ENCODE measurements around the gene NINJ1.

The NINJ1 gene

DNA sequence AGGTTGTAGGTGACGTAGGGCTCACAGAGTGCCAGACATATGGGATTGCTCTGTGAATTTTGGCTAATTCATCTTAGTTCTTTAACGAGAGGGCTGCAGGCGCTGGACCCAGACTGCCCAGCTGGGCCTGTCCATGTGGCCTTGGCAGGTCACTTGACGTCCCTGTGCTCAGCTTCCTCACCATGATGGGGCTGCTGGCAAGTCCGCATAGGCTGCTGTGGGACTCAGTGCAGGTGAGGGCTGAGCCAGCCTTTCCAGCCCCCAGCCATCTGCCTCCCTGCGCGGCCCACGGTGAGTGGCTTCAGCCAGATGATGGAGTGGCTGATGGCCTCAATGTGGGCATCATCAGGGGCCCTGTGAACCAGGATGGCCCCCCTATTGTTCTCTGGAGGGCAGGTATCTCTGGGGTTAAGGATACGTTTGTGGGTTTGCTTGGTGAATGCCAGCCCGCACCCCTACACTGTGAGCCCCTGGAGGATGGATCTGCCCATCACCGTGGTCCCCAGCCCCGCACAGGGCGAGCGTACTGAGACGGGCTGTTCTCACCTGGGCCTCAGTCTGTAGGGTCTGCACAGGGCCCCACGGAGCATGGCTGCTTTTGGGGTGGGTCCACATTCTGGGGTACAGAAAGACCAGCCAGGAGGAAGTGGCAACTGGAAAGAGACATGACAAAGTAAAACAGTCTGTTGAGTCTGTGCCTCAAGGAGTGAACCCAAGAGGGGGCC lies 34.3 kb downstream of the NINJ1 start:
- DNase-seq = no peak

DNA sequence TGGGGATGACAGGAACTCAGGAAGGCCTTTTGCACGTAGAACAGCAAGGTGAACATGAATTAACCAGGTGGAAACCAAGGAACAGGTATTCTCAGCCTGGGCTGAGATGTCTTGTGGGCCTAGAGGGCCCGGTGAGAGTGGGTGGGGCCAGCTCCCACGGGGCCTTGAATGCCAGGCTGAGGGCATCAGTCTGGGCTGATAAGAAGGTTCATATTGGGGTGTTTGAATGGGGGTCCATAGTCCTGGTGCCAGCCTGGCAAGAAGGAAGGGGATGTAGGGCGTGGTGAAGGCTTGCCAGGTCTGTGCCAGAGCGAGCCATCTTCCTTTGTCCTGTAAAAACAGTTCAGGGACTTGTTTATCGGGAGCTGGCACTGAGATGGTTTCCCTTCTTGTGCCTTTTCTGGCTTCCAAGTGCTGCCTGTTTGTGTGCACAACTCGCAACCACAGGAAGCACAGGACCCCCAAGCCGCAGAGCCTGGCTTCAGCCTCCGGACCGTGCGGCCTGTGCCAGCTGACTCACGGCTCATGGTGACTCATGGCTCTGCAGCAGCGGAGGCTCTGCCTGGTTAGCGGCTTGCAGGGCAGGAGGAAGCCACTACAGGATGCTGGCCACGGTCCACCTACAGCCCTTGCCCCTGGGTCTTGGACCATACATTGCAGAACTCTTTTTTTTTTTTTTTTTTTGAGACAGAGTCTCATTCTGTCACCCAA lies 35.7 kb downstream of the NINJ1 start:
- DNase-seq = peak in 1 of 6 experiments; percentile 22

DNA sequence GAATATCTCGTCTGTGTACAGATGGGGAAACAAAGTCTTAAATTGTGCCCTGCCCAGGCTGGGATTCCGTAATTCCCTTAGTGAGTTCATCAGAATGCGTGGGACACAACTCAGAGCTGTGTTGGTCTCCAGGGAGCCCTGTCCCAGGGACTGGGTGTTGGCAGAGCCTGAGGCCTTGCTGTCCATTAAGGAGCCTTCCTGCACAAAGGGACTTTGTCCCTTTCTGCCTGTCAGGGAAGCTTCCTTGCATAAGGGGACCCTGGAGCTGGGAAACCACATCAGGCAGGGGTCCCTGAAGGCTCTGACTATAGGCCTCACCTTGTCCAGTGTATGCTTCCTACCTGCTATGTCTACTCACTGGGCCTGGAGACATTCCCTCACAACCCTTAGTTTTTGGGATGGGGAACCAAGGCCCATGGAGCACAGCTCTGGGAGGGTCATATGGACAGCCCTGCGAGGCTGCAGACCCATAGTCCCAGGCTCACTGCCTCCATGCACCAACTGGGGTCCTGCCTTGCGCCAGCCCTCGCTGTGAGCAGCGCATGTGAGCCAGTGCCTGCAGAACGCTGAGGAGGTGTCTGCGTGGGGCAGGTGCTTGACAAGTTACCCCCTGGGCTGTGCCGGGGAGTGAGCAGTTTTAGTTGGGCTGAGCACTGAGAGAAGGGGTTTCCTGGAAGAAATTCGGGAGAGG lies 36.4 kb downstream of the NINJ1 start:
- peak in 2 of 6 experiments; percentile 9 to 29 for DNase-seq

DNA sequence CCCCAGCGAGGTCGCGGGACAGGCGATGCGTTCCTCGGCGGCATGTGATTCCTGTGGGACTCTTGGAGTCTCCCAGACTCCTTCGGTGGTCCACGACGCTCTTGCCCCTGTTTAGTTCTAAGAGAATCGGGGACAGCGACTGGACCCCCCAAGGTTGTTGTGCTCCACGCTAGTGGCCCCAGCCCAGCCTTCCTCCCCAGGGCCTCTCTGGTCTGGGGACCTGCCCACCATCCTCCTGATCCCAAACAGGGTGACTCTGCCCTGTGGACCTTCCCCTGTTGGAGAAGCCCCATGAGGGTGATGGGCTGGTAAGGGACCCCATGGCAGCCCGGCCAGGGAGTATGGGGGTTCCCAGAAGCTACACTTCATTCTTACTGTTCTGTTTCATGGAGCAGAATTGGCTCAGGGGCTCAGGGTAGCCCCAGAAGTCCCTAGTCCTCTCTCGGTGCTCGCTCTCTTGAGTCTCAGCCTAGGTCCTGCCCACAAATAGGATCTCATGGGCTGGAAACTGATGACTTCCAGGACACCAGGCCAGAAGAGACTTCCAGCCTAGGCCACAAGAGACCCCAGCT lies 37.2 kb downstream of the NINJ1 start:
- DNase-seq = peak in 2 of 6 experiments; percentile 19 to 33

DNA sequence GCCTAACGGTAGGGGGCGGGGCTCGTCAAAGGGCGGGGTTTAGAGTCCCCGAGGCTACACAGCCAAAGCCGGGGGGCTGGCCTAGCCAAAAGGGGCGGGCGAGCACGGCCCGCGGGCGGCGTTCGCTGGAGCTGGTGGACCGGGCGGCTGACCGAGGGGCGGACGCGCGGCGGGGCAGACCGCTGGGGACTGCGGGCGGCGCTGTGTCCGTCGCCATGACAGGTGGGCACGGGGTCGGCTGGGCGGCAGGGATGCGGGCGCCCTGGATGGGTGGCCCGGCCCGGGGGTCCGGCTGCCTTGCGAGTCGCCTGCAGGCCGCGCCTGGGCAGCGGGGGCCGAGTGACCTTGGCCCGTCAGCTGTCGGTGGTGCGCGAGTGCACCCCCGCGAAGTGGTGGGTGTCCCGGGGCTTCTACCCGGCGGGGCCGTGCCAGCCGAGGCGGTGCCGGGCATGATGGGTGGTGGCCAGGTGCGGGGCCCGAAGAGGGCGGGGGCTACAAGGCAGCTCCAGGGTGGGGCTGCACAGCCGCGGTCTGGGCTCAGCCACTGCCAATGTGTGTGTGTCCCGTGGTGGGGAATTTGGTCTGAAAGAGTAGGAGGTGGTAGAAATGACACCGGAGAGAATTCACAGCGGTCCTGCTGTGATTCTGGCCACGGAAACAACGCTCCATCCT lies 37.8 kb downstream of the NINJ1 start, which contains the start of gene CARD19:
TSS of gene CARD19 (plus strand) at position 87 of the 672 bp plus-strand sequence. CDS start at position 216, 129 bp downstream.
- DNase-seq = peak in 4 of 6 experiments; percentile 42 to 68 (median 53)

DNA sequence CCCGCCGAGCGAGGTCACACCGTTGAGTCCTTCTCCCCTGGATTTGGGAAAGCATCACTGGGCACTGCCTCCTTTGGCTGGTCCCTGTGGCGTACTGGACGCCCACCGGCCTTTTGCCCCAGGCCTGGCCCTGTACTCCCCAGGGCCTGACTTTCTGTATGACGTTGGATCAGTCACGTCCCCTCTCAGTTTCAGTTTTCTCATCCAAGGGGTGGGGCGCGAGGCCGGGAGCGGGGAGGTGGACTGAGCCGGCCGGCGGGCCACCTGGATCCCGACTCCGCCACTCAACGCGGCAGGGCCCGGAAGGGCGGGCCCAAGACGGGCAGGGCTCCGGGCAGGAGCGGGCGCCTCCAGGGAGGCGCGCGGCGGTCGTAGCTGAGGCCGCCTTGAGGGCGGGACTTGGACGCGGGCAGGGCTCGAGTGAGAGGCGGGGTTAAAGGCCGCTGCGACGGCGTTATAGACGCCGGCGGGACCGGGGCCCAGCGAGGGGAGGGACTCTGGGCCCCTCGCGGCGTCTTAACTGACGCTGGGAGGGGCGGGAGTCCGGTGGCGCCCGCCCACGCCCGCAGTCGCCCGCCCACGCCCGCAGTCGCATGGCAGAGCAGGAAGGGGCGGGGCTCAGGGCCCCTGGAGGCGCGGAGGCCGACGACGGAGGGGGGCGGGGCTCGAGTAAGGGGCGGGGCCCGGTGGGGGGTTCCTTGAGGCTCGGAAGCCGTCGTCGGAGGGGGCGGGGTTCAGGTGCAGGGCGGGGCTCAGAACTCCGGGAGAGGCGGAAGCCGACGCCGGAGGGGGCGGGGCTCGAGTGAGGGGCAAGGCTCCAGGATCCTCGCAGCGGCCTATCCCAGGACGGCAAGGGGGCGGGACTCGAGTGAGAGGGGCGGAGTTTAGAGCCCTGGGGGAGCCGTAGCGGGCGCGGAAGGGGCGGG lies 38.6 kb downstream of the NINJ1 start:
- peak; percentile 99 to 100 (median 100) for DNase-seq

DNA sequence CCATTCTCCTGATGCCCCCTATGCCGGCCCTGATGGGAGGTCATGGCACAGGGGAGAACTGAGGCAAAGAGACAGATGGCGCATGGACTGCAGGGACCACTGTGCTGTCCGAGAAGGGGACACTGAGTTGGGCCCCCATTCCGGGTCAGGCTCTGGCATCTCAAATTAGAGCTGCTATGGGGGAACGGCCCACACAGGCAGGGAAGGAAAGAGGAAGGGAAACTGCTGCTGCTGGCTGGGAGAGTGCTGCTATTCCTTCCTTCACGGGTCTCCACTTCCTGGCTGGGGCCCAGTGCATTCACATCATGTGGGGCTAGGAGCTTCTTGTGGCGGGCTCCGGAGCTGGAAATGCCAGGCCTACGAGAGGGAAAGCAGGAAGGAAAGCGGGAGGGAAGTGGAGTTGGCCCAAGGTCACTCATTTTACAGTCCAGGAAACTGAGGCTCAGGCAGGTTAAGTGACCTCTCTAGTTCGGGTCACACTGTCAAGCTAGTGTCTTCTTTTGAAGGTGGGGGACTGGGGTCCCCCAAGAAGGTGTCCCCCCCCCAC lies 39.3 kb downstream of the NINJ1 start:
- peak in 2 of 6 experiments; percentile 40 to 45 for DNase-seq

DNA sequence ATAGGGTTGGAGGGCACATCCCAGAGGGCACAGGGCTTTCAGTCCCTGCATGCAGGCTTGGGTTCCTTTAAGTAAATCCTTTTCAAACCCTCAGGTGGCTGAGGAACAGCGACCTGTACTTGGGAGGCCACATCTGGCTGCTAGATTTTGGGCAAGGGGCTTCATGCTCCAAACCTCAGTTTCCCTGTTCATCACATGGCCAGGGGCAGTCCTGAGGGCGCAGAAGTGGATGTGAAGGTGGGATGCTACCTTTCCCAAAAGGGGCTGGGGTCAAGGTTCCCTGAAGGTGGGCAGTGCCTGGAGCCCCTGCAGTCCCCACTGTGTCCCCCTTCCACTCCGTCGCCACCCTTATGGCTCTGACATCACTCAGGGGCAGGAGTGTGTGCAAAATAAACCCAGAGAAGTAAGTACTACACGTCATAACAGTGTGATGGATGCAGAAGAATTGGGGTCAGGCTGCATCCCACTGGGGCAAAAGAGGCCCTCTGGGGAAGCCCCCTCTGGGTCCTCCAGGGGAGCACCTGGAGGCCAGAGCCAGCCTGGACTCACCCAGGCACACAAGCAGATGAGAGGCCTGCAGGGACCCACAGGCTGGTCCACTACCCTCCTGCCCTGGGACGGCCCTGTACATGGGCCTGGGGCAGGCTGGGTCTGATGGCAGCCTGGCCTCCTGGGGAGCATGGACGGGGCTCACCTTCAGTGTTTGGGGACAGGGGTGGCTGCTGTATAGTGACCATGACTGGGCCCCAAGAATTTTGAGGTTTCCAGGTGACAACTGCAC lies 40.0 kb downstream of the NINJ1 start:
- no peak for DNase-seq

DNA sequence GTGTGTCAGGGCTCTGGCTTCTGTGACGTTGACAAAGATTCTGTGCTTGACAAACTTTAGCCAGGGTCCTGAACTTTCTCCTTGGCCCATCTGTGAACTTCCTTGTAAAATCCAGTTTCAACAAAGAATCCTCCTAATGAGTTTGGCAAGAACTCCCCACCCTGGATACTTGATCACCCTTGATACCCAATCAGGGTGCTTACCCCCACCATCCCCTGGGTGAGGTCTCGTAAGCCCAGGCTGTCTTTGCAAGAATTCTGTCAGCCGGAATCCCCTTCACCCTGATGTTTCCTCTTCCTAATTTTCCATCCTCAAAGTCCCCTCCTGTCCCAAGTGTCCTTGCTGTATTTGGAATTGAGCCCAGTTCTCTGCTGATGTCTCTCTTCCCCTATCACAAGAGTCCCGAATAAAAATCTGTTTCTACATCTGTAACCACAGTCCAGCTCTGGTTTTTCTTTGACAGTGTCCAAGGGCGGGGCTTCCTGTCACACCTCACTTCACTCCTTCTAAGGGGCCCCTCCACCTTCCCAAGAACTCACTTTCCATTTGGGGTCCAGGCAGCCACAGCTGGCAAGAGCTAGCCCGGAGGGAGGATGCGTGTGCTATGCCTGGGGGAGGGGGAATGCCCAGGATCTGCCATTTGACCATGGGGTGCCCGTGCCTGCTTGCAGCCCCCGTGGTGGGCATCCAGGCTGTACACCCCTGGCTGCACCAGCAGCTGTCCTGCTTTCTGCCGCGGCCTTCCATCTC lies 40.7 kb downstream of the NINJ1 start:
- no peak for DNase-seq

DNA sequence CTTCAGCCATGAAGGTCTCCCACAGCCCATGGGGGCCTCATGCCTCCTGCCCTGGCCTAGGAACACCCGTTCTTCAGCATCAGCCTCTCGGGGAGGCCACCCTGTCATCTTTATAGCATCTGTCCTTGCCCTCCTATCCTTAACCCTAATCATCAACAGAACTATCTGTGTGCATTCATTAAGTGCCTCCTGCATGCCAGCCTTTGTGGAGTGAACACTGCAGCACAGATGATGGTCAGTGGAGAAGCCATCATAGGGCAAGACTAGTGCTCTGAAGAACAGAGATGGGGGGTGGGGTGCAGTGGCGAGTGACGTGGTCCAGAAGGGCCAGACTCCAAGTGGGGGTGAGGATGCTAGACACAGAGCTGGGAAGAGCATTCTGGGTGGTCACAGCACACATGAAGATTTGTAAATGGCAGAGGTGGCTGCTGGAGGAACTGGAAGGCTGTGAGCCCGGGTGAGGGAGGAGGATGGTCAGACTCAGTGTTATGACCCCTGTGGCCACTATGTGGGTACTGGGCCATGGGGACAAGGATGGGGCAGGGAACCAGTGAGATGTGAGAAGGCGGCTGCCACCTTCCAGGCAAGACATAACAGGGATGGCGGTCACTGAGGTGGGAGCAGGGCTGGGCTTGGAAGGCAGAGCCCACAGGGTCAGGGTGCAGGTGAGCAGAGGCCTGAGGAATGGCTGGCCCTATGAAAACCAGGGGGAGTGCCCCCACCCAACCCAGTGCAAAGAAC lies 41.6 kb downstream of the NINJ1 start:
- DNase-seq = no peak

DNA sequence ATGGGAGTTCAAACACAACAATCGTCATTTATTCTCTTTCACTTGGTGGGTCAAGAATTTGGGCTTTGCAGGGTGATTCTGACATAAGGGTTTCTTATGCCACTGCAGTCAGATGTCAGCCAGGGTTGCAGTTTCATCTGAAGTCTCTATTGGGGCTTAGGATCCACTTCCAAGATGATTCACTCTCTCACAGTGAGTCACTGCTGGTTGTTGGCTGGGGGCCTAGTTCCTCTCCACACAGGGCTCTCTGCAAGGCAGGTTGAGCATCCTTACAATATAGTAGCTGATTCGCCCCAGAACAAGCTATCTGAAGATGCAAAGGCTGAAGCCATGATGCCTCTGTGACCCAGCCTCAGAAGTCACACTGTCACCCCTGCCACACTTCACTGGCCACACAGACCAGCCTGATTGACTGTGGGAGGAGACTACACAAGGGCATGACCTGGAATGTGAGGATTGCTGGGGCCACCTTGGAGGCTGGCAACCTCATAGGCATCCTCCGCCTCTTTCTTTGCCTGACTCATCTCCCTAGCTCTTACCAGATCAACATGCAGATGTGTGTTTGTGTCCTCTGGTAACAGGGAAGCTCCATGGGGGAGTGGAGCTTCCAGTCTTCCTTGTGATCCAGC lies 42.5 kb downstream of the NINJ1 start:
- no peak for DNase-seq

DNA sequence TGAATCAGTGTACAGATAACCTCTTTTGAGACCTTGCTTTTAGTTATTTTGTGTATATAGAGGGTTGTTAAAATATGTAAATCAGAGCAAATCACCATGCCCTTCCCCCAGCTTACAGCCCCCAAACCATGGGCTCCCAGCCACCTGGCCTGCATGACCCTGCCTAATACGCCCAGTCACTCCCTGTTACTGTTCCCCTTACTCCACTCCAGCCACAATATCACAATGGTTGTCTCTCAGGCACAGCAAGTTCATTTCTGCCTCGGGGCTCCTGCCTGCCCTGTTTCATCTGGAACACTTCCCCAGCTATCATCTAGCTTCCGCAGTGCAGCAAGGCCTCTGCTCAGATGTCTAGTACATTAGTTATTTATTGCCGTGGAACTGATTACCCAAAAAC lies 43.0 kb downstream of the NINJ1 start:
- DNase-seq = no peak

DNA sequence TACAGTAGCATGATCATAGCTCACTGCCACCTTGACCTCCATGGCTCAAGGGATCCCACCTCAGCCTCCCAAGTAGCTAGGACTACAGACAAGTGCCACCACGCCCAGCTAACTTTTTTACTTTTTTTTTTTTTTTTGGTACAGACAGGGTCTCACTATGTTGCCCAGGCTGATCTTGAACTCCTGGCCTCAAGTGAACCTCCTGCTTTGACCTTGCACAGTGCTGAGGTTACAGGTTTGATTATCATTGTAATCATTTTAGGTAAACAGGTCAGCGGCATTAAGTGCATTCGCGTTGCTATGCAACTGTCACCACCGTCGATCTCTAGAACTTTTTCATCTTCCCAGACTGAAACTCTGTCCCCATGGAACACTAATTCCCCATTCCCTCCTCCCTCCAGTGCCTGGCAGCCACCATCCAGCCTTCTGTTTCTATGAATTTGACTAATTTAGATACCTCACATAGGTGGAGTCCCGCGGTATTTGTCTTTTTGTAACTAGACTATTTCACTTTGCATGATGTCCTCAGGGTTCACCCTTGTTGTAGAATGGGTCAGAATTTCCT lies 43.9 kb downstream of the NINJ1 start:
- DNase-seq = no peak

DNA sequence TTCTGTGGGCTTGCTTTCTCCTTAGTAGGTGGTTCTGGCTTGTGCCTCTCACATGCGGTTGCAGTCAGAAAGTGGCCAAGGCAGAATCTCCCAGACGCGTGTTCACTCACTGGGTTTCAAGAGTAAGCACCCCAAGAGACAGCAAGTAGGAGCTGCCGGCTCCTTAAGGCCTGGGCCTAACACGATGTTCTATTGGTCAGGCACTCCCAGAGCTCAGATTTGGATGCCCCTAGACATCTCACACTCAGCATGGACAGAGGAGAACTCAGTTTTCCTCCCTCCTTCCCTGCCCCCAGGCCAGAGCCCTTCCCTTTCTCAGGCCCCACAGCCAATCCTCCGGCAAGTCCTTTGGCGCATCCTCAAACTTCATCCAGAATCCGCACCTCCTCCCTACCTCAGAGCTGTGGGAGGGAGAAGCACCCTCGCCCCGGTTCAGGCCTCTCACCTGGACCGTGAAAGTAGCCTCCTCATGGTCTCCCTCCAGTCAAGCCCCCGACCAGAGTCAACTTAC lies 44.5 kb downstream of the NINJ1 start:
- no peak for DNase-seq

DNA sequence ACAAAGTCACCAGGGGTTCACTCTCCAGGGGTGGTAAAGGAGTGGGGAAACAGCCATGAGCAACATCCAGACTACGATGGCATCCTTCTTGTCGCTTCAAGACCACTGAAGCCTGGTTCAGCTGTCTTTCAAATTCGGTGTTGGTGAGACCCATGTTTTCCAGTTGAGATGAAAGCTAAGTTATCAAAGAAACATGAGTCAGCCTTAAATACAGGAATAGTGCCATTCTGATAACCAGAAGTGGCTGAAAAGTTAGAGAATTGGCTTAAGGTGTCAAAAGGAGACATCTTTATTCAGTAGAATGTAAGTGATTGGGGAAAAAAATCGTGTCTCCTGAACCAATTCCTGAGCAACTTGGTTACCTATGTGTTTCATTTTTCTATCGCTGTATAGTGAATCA lies 45.0 kb downstream of the NINJ1 start:
- no peak for DNase-seq

DNA sequence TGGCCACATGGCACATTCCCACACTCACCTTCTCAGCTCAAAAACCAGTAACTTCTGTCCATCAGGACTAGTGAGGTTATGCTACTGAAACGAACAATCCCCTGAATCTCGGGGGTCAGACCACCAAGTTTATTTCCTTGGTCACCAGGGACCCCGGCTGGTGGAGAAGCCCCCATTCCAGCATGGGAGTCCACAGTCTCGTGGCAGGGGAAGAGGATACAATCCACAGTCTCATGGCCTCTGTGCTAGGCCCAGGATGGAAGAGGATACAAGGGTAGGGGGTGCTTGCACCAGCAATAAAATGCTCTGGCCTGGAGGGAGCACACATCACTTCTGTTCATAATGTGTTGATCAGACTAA lies 45.4 kb downstream of the NINJ1 start:
- no peak for DNase-seq

DNA sequence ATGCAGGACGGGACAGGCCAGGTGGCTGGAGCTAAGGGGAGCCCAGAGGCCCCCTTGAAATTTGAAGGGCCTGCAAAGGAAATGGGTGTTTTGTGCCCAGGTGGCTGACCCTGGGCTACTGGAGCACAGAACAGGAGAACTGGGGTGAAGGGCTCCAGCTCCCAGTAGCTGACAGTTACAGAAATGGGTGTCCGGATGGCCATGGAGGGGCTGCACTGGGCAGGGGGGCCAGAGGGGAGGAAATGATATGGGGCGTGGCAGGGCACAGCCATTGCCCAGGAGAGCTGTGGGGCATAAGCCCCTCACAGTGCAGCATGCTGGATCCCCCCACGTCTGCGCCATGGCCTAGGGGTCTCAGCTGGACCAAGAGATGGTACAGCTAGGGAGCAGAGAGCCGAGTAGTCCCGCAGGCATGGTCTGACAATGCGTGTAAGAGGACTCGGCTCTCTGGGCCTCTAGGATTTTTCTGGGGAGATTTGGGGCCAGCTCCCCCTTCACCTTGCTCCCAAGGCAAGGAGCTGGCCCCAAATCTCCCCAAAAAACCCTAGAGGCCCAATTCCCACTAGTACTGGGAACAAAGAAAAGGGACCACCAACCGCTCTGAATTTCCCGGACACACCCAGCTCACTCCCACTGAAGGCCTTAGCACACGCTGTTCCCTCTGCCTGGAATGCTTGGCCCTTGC lies 45.9 kb downstream of the NINJ1 start:
- DNase-seq = no peak
